Testis (tissue), 3 donors: ENCODE results near the gene EYS. TPM values are rescaled to one million over a fixed set of nuclear protein-coding genes. Genes with fewer than 3 reads are reported as not detected.

Experiments
- DNase-seq: peaks from one replicate; pipeline ENCODE4 v3.0.0-alpha.2; 2019
- H3K27ac ChIP-seq, 2 donors: fragments of 200-600 bp; sonication (generic); one replicate each; pipeline ENCODE4 v1.5.1; 2019
- H3K27me3 ChIP-seq: fragments of 200-600 bp; sonication (generic); one replicate; pipeline ENCODE4 v1.5.1; 2019
- H3K36me3 ChIP-seq: fragments of 200-600 bp; sonication (generic); one replicate; pipeline ENCODE4 v1.5.1; 2017; ENCODE audit warnings: low read depth; ENCODE audit errors: missing control alignments
- H3K4me1 ChIP-seq: fragments of 200-600 bp; sonication (generic); one replicate; pipeline ENCODE4 v1.5.1; 2019
- H3K4me3 ChIP-seq, 2 donors: fragments of 200-600 bp; sonication (generic); one replicate each; pipeline ENCODE4 v1.5.1; 2017 to 2019
- H3K9me3 ChIP-seq: fragments of 200-600 bp; sonication (generic); one replicate; pipeline ENCODE4 v1.5.1; 2017
- POLR2A ChIP-seq: fragments of 450-650 bp; IDR thresholded peaks from one replicate; pipeline ENCODE4 v1.6.1; 2017; ENCODE audit warnings: antibody characterized with exemption, mild to moderate bottlenecking, moderate library complexity
- WGBS, 2 donors: methylation state at CpG; one replicate each; pipeline ENCODE4 v1.1.5; 2018; 5-methylcytosine and 5-hydroxymethylcytosine counted together
- intact Hi-C: fragments of 100-400 bp; cut with DNase I; formaldehyde crosslinking; loops from one replicate; pipeline ENCODE4 v1.15.1; 2023; ENCODE audit warnings: low total_unique reads
- polyA plus RNA-seq: library from polyadenylated mRNA; stranded (reverse); fragments of 350-450 nt; fragmentation: Illumina TruSeq; extraction: RNeasy Lipid Tissue Mini Kit (QIAGEN cat#74804); gene quantifications from one replicate; pipeline ENCODE4 v1.2.3, GENCODE V29; 2014; ENCODE audit warnings: low read depth, low replicate concordance; ENCODE audit not compliant: insufficient read depth
- total RNA-seq, 2 donors: library from RNA; depleted of rRNA; stranded (reverse); fragments of >200 nt; gene quantifications; one replicate each; pipeline ENCODE4 v1.2.3, GENCODE V29; 2016
- TF ChIP-seq, protein P1 (sequence below), 3 experiments: fragments of 450-650 bp in 2 of 3; fragments of 200-600 bp in 1 of 3; sonication (generic) in 1 of 3; IDR thresholded peaks; one replicate each; pipeline ENCODE4 v1.5.1; 2016 to 2019; ENCODE audit warnings: antibody characterized with exemption in 3 of 3, mild to moderate bottlenecking in 2 of 3, moderate library complexity in 1 of 3

Gene EYS
- total and polyA plus RNA-seq, 3 donors from 2014 or later: 1.3 to 2.8 (median 2.6) TPM

DNA sequence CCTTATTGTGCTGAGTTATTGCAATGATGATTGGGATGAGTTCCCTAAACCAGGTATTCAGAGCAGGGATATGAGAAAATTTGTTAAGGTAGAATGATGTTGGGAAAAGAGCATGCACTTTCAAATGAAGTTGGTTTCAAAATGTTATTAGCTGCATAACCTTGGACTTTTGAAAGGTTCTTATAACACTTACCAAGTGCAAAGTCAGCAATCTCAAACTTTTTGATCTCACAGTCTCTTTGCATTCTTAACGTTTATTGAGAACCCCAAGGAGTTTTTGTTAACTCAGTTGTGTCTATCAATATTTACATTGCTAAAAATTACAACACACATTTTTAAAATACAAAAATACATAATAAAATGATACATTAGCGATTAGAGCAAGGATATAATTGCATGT is 1269.0 kb downstream of the EYS start:
- Histone ChIP-seq H3K27me3 (no peaks in the 10 kb centered on the region), H3K9me3 (no peaks in the 10 kb centered on the region), H3K27ac (no peak overlapping the region), H3K4me3 (no peak overlapping the region), H3K36me3 (no peaks in the 10 kb centered on the region), H3K4me1 (no peaks in the 10 kb centered on the region)
- no peak for DNase-seq
- TF ChIP-seq, protein P1, sequence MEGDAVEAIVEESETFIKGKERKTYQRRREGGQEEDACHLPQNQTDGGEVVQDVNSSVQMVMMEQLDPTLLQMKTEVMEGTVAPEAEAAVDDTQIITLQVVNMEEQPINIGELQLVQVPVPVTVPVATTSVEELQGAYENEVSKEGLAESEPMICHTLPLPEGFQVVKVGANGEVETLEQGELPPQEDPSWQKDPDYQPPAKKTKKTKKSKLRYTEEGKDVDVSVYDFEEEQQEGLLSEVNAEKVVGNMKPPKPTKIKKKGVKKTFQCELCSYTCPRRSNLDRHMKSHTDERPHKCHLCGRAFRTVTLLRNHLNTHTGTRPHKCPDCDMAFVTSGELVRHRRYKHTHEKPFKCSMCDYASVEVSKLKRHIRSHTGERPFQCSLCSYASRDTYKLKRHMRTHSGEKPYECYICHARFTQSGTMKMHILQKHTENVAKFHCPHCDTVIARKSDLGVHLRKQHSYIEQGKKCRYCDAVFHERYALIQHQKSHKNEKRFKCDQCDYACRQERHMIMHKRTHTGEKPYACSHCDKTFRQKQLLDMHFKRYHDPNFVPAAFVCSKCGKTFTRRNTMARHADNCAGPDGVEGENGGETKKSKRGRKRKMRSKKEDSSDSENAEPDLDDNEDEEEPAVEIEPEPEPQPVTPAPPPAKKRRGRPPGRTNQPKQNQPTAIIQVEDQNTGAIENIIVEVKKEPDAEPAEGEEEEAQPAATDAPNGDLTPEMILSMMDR (IDR thresholded peaks at IDR 0.05): no peak
- no peak for TF ChIP-seq POLR2A
- WGBS, 2 donors: 68 to 72% methylated on average over 2 of the region's 2 CpGs
- intact Hi-C loops: no loop called here

DNA sequence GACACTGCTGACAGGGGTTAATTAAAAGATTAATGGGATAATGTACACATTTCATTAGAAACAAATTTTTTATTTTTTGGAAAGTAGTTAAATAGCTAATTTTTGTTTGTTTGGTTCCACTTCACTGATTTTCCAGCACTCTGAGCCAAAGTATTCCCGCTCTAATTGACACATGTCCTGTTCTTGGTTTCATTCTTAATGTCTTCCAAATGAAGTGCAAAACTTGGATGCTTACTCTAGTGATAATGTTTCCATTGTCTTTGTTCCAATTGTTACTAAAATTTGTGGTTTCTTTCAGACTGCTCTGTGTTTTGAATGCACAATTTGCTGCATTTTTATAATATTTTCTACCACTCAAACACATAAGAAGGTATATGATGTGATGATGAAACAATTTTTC is 1277.1 kb downstream of the EYS start:
- Histone ChIP-seq H3K27ac (no peak overlapping the region), H3K27me3 (no peaks in the 10 kb centered on the region), H3K4me3 (no peak overlapping the region), H3K36me3 (no peaks in the 10 kb centered on the region), H3K9me3 (no peaks in the 10 kb centered on the region), H3K4me1 (no peaks in the 10 kb centered on the region)
- TF ChIP-seq, protein P1 (IDR thresholded peaks at IDR 0.05): no peak
- no peak for TF ChIP-seq POLR2A
- 81 to 85% methylated on average over 1 of the region's 1 CpG for WGBS, 2 donors
- DNase-seq: no peak
- intact Hi-C loops: no loop called here

DNA sequence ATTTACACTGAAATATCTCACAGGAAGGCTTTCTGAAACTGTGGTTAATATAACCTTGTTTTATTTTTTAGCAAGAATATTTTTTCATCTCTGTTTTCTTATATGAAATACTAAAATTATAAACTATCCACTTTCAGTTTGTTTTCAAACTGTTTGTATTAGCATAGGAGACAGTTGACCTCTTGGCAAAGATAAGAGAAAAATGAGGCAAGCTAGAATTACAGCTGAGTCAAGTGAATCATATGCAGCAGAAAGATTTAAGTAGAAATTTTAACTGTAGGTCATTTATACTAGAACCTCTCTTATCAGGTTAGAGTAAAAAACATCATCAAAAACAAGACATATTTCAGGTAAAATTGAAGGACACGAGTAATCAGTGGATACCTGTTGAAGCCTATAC is 1278.8 kb downstream of the EYS start:
- Histone ChIP-seq H3K27me3 (no peaks in the 10 kb centered on the region), H3K4me3 (no peak overlapping the region), H3K9me3 (no peaks in the 10 kb centered on the region), H3K36me3 (no peaks in the 10 kb centered on the region), H3K4me1 (no peaks in the 10 kb centered on the region), H3K27ac (no peak overlapping the region)
- intact Hi-C loops: no loop called here
- no peak for DNase-seq
- TF ChIP-seq POLR2A: no peak
- TF ChIP-seq, protein P1 (IDR thresholded peaks at IDR 0.05): no peak
- WGBS, 2 donors: 62 to 67% methylated on average over 1 of the region's 1 CpG

DNA sequence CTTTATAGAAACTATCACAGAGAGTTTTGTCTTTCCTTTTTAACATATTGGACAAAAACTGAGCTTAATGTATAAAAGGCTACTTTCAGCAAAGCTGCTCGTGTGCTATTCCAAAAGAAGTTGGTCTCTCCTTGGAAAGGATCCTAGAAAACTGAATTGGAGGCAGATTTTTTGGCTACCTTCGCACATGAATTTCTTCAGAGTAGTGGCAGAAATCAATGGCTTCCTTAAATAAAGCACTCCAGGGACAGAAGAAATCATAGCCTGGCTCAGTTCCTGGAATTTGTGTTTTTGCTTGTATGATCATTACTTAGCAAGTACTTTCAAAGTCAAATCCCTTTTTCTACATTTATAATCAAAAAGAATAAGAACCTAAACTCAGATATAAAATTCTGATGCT is 1291.1 kb downstream of the EYS start:
- no peaks in the 10 kb centered on the region for H3K36me3 ChIP-seq
- intact Hi-C loops: no loop called here
- H3K4me3 ChIP-seq: no peak overlapping the region
- no peaks in the 10 kb centered on the region for H3K9me3 ChIP-seq
- WGBS, 2 donors: 38 to 45% methylated on average over 2 of the region's 2 CpGs
- H3K4me1 ChIP-seq: no peaks in the 10 kb centered on the region
- TF ChIP-seq, protein P1 (IDR thresholded peaks at IDR 0.05): no peak
- no peak for TF ChIP-seq POLR2A
- no peak for DNase-seq
- H3K27ac ChIP-seq: no peak overlapping the region
- no peaks in the 10 kb centered on the region for H3K27me3 ChIP-seq

DNA sequence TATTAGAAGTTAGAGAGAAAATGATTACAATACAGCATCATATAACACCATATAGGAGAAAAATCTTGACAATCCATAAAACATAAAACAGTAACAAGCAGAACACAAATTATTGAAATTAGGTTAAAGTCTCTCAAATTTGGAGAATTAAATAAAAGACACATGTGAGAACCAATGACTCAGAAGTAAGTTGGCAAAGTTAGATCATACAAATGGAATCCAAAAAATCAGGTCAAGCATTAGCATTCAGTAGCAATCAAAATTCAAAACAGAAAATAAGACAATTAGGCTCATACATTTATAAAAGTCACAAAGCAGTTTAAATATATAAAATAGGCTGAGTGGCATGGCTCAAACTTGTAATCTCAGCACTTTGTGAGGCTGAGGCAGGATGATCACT is 1295.8 kb downstream of the EYS start:
- intact Hi-C loops: no loop called here
- no peaks in the 10 kb centered on the region for H3K27me3 ChIP-seq

More for the DNA sequence above, 1295.8 kb downstream of the EYS start:
- Histone ChIP-seq H3K36me3 (no peaks in the 10 kb centered on the region), H3K4me1 (no peaks in the 10 kb centered on the region), H3K4me3 (no peak overlapping the region), H3K27ac (no peak overlapping the region), H3K9me3 (no peaks in the 10 kb centered on the region)
- no peak for DNase-seq
- TF ChIP-seq, protein P1 (IDR thresholded peaks at IDR 0.05): no peak
- TF ChIP-seq POLR2A: no peak
